ENCODE data around the gene OPA1. TPM values are rescaled to one million over a fixed set of nuclear protein-coding genes. Genes with fewer than 3 reads are reported as not detected.

OPA1 gene
- total and polyA plus RNA-seq, 10 donors = 9.8 to 58.2 (median 50.1) TPM

DNA sequence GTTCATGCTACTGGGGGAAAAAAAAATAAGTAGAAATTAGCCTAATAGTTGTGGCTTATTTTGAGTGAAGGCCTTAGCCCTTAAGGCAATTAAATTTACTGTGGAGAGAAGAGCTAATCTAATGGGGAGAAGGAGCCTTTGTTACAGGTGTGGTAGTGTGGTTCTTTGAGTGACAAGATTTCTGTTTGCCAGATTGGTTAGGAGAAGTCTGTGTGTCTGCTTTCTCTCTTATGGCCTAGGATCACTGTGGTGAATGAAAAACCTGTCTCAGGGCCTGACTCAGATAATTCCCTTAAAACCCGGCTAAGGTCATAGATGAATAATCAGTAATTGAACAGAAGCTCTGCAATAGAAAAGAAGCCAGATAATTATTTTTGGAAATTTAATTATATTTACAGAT lies 27.0 kb downstream of the OPA1 start:
- WGBS, 5 donors = 70 to 89% (median 87%) methylated on average over 1 of the region's 1 CpG
- TF ChIP-seq CTCF (IDR thresholded peaks at IDR 0.05 in 8 of 11, conservative IDR thresholded peaks at IDR 0.05 in 3 of 11) = no peak
- no peak for TF ChIP-seq POLR2AphosphoS5 (IDR thresholded peaks at IDR 0.05)
- no peak for TF ChIP-seq POLR2A (IDR thresholded peaks at IDR 0.05)
- no peak overlapping the region for H3K27ac ChIP-seq
- DNase-seq = no peak
- no peaks in the 10 kb centered on the region for H3K9me3 ChIP-seq
- no peaks in the 10 kb centered on the region for H3K27me3 ChIP-seq (replicated peaks in 1 of 7)
- peaks cover 0 to 6% (median 0%) of the 10 kb centered on the region in 6 donors for H3K4me1 ChIP-seq
- intact Hi-C loops (cut with DNase I; ENCODE audit: low total_unique reads) = no loop called here
- H3K4me3 ChIP-seq = no peak overlapping the region
- peaks cover 0 to 89% (median 50%) of the 10 kb centered on the region in 6 donors for H3K36me3 ChIP-seq

DNA sequence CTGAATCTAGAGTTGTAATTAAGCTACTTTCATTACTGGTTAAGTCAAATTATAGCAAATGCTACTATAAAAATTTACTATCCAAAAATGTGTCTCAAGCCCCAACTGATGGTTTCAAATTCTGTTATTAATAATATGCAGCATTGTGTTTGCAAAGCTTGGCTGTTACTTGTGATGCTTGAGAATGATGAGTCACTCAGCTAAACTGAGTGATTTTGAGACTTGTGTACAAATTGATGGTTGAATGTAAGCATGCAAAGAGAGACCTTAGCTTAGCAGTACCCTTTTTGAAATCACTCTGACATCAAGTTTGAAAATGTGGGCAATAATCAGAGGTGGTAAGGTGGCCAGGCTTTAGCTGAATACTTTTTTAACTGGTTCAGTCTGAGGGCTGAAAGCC lies 27.6 kb downstream of the OPA1 start:
- peaks cover 0 to 6% (median 0%) of the 10 kb centered on the region in 6 donors for H3K4me1 ChIP-seq
- H3K27ac ChIP-seq = no peak overlapping the region
- no peaks in the 10 kb centered on the region for H3K27me3 ChIP-seq (replicated peaks in 1 of 7)
- H3K4me3 ChIP-seq = no peak overlapping the region
- DNase-seq = no peak
- peaks cover 0 to 84% (median 48%) of the 10 kb centered on the region in 6 donors for H3K36me3 ChIP-seq
- H3K9me3 ChIP-seq = no peaks in the 10 kb centered on the region
- no peak for TF ChIP-seq POLR2A (IDR thresholded peaks at IDR 0.05)
- TF ChIP-seq POLR2AphosphoS5 (IDR thresholded peaks at IDR 0.05) = no peak
- TF ChIP-seq CTCF (IDR thresholded peaks at IDR 0.05 in 8 of 11, conservative IDR thresholded peaks at IDR 0.05 in 3 of 11) = no peak
- intact Hi-C loops (cut with DNase I; ENCODE audit: low total_unique reads) = no loop called here

DNA sequence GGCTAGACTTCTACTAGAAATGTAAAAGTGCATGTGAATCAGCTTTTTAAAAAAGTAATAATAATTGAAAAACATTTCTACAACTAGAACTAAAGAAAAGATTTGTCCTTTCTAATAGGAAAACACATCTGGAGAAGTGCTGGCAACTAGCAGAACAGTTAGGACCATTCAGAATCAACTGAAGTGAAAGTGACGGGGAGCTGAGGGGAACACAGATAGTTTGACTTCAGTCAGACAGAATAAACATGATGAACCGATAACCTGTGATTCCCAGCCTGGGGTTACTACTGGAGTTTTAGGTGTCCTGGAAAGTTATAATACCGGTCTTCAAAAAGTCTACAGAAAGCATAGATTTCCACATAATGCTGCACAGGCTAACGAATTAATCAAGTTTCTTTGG lies 28.1 kb downstream of the OPA1 start:
- Histone ChIP-seq H3K27ac (no peak overlapping the region), H3K4me1 (peaks cover 0 to 3% (median 0%) of the 10 kb centered on the region in 6 donors), H3K4me3 (no peak overlapping the region), H3K36me3 (peaks cover 0 to 84% (median 48%) of the 10 kb centered on the region in 6 donors), H3K9me3 (no peaks in the 10 kb centered on the region), H3K27me3 (replicated peaks in 1 of 7) (no peaks in the 10 kb centered on the region)
- 78 to 96% (median 95%) methylated on average over 4 of the region's 4 CpGs for WGBS, 5 donors
- no peak for DNase-seq
- no peak for TF ChIP-seq POLR2AphosphoS5 (IDR thresholded peaks at IDR 0.05)
- TF ChIP-seq POLR2A (IDR thresholded peaks at IDR 0.05) = no peak
- TF ChIP-seq CTCF (IDR thresholded peaks at IDR 0.05 in 8 of 11, conservative IDR thresholded peaks at IDR 0.05 in 3 of 11) = no peak
- intact Hi-C loops (cut with DNase I; ENCODE audit: low total_unique reads) = no loop called here

GRCh38 chr3:193630005-193630404 lies 37.0 kb downstream of the OPA1 start:
- H3K4me3 ChIP-seq = no peak overlapping the region
- H3K4me1 ChIP-seq = no peaks in the 10 kb centered on the region
- no peak for DNase-seq
- H3K36me3 ChIP-seq = peaks cover 0 to 82% (median 19%) of the 10 kb centered on the region in 6 donors
- no peak overlapping the region for H3K27ac ChIP-seq
- 56 to 91% (median 58%) methylated on average over 3 of the region's 3 CpGs for WGBS, 5 donors
- no peaks in the 10 kb centered on the region for H3K9me3 ChIP-seq
- intact Hi-C loops (cut with DNase I; ENCODE audit: low total_unique reads) = no loop called here
- TF ChIP-seq POLR2A (IDR thresholded peaks at IDR 0.05) = no peak
- no peak for TF ChIP-seq POLR2AphosphoS5 (IDR thresholded peaks at IDR 0.05)
- no peak for TF ChIP-seq CTCF (IDR thresholded peaks at IDR 0.05 in 8 of 11, conservative IDR thresholded peaks at IDR 0.05 in 3 of 11)
- no peaks in the 10 kb centered on the region for H3K27me3 ChIP-seq (replicated peaks in 1 of 7)

All from spleen (tissue), 11 donors.